HG03280 (cell line): ENCODE data around the gene TATDN2.
"Not testable (repeated sequence)": the region's sequence is repeated elsewhere in the genome, so short reads cannot be mapped to it uniquely, and the experiment has no call there.

Source experiments
- ATAC-seq: cut with Tn5 transposase; IDR thresholded peaks from one replicate; pipeline ENCODE4 v1.9.1; 2021; ENCODE audit warnings: mild to moderate bottlenecking, moderate library complexity; ENCODE audit not compliant: unreplicated experiment

Gene TATDN2

GRCh38 chr3:10266936-10267335, 18.7 kb downstream of the TATDN2 start:
- ATAC-seq, result not testable (repeated sequence)

GRCh38 chr3:10268116-10268515, 19.9 kb downstream of the TATDN2 start:
- ATAC-seq, result no peak

GRCh38 chr3:10268930-10269329, 20.7 kb downstream of the TATDN2 start:
- ATAC-seq, result no peak

- no peak for ATAC-seq
These were observed 21.2 kb downstream of the TATDN2 start for GRCh38 chr3:10269443-10269842.

GRCh38 chr3:10272476-10272875, 24.2 kb downstream of the TATDN2 start:
- not testable (repeated sequence) for ATAC-seq

GRCh38 chr3:10272977-10273376, 24.7 kb downstream of the TATDN2 start:
- no peak for ATAC-seq

- no peak for ATAC-seq
These were observed 25.5 kb downstream of the TATDN2 start for GRCh38 chr3:10273702-10274305.

- no peak for ATAC-seq
These were observed 26.3 kb downstream of the TATDN2 start for GRCh38 chr3:10274601-10275000.

GRCh38 chr3:10277115-10277625, 28.9 kb downstream of the TATDN2 start:
- ATAC-seq, result no peak

GRCh38 chr3:10278501-10278900, 30.2 kb downstream of the TATDN2 start:
- no peak for ATAC-seq

GRCh38 chr3:10279384-10280176, 31.3 kb downstream of the TATDN2 start:
- no peak for ATAC-seq

- no peak for ATAC-seq
These were observed 31.9 kb downstream of the TATDN2 start for GRCh38 chr3:10280177-10280529.

- ATAC-seq, result no peak
These were observed 32.3 kb downstream of the TATDN2 start for GRCh38 chr3:10280571-10280970.

- ATAC-seq, result no peak
These were observed 33.7 kb downstream of the TATDN2 start for GRCh38 chr3:10281951-10282350.

- ATAC-seq, result no peak
These were observed 35.4 kb downstream of the TATDN2 start for GRCh38 chr3:10283638-10284037.

GRCh38 chr3:10284496-10284895, 36.2 kb downstream of the TATDN2 start:
- no peak for ATAC-seq

- no peak for ATAC-seq
These were observed 37.2 kb downstream of the TATDN2 start for GRCh38 chr3:10285272-10286132.

GRCh38 chr3:10286133-10286524, 37.9 kb downstream of the TATDN2 start:
- ATAC-seq, result no peak

- ATAC-seq, result no peak
These were observed 38.5 kb downstream of the TATDN2 start for GRCh38 chr3:10286596-10287295.

- ATAC-seq, result no peak
These were observed 39.8 kb downstream of the TATDN2 start for GRCh38 chr3:10287936-10288574.
